CD1c-positive myeloid dendritic cell (primary cell): Measurements from ENCODE around the gene HOATZ.

Experiments used
- DNase-seq: peaks from one replicate; pipeline ENCODE4 v3.0.0-alpha.2; 2016; ENCODE audit errors: extremely low spot score

Gene HOATZ

GRCh38 chr11:111522426-111522825 lies 7.8 kb downstream of the HOATZ start:
- no peak for DNase-seq

GRCh38 chr11:111523343-111523742 lies 8.8 kb downstream of the HOATZ start:
- no peak for DNase-seq

- peak; percentile 31 for DNase-seq
These were observed 9.5 kb downstream of the HOATZ start for GRCh38 chr11:111524056-111524455.

- DNase-seq, result no peak
These were observed 10.9 kb downstream of the HOATZ start for GRCh38 chr11:111525456-111525855.

- DNase-seq, result no peak
These were observed 11.9 kb downstream of the HOATZ start for GRCh38 chr11:111526501-111526900.

- DNase-seq, result no peak
These were observed 12.7 kb downstream of the HOATZ start for GRCh38 chr11:111527279-111527678.

GRCh38 chr11:111528557-111528956 lies 14.0 kb downstream of the HOATZ start:
- no peak for DNase-seq

- DNase-seq, result peak; percentile 55
These were observed 15.5 kb downstream of the HOATZ start for GRCh38 chr11:111530091-111530490.

- DNase-seq, result no peak
These were observed 16.6 kb downstream of the HOATZ start for GRCh38 chr11:111531136-111531535.

- peak; percentile 90 for DNase-seq
These were observed 17.2 kb downstream of the HOATZ start for GRCh38 chr11:111531687-111532364.

GRCh38 chr11:111532365-111532709 lies 17.8 kb downstream of the HOATZ start:
- peak; percentile 8 for DNase-seq

- no peak for DNase-seq
These were observed 20.7 kb downstream of the HOATZ start for GRCh38 chr11:111535281-111535680.

- no peak for DNase-seq
These were observed 22.8 kb downstream of the HOATZ start for GRCh38 chr11:111537336-111537860.

- DNase-seq, result no peak
These were observed 24.0 kb downstream of the HOATZ start for GRCh38 chr11:111538407-111539114.

GRCh38 chr11:111539426-111540113 lies 25.0 kb downstream of the HOATZ start:
- DNase-seq, result no peak

GRCh38 chr11:111540114-111540936 lies 25.7 kb downstream of the HOATZ start, which contains the start of gene LAYN:
LAYN (plus strand) TSS chr11:111540720; CDS start chr11:111540844, 124 bp downstream.
- peak; percentile 28 for DNase-seq

GRCh38 chr11:111540937-111541253 lies 26.3 kb downstream of the HOATZ start:
- DNase-seq, result no peak

- DNase-seq, result peak; percentile 88
These were observed 26.9 kb downstream of the HOATZ start for GRCh38 chr11:111541254-111542061.

- no peak for DNase-seq
These were observed 28.2 kb downstream of the HOATZ start for GRCh38 chr11:111542606-111543275.

GRCh38 chr11:111548525-111548924 lies 33.9 kb downstream of the HOATZ start:
- DNase-seq, result no peak
